Smooth muscle cell (in vitro differentiated cells): ENCODE data around the gene RANGRF. TPM values are rescaled to one million over a fixed set of nuclear protein-coding genes. Genes with fewer than 3 reads are reported as not detected.

ENCODE experiments used
- DNase-seq: peaks from one replicate; lab custom pipeline; 2025; ENCODE audit not compliant: unreplicated experiment; lab: John Stamatoyannopoulos, UW
- H2AFZ ChIP-seq: fragments of 200-600 bp; sonication (generic); 2 replicates; pipeline ENCODE4 v1.6.0; 2016; ENCODE audit warnings: antibody characterized with exemption, low read depth, mild to moderate bottlenecking
- H3F3A ChIP-seq: fragments of 200-600 bp; sonication (generic); 2 replicates; pipeline ENCODE4 v1.6.0; 2017; ENCODE audit warnings: antibody characterized with exemption, low read depth
- H3K27ac ChIP-seq: fragments of 200-600 bp; sonication (generic); 2 replicates; pipeline ENCODE4 v1.5.1; 2016; ENCODE audit warnings: low read depth, mild to moderate bottlenecking
- H3K27me3 ChIP-seq: fragments of 200-600 bp; sonication (generic); 2 replicates; pipeline ENCODE4 v1.6.1; 2016; ENCODE audit warnings: low read depth, mild to moderate bottlenecking
- H3K36me3 ChIP-seq: fragments of 200-600 bp; sonication (generic); 2 replicates; pipeline ENCODE4 v1.5.1; 2016; ENCODE audit warnings: low read depth
- H3K4me1 ChIP-seq: fragments of 200-600 bp; sonication (generic); 2 replicates; pipeline ENCODE4 v1.5.1; 2016; ENCODE audit warnings: low read depth
- H3K4me2 ChIP-seq: fragments of 200-600 bp; sonication (generic); 2 replicates; pipeline ENCODE4 v1.6.0; 2016; ENCODE audit warnings: mild to moderate bottlenecking
- H3K4me3 ChIP-seq: fragments of 200-600 bp; sonication (generic); 2 replicates; pipeline ENCODE4 v1.5.1; 2016; ENCODE audit warnings: mild to moderate bottlenecking
- H3K79me2 ChIP-seq: fragments of 200-600 bp; sonication (generic); 2 replicates; pipeline ENCODE4 v1.6.0; 2016; ENCODE audit warnings: low read depth, mild to moderate bottlenecking
- H3K9ac ChIP-seq: fragments of 200-600 bp; sonication (generic); 2 replicates; pipeline ENCODE4 v1.6.0; 2016; ENCODE audit warnings: low read depth
- H3K9me3 ChIP-seq: fragments of 200-600 bp; sonication (generic); replicated peaks from 2 replicates; pipeline ENCODE4 v1.5.1; 2016; ENCODE audit warnings: low read depth
- H4K20me1 ChIP-seq: fragments of 200-600 bp; sonication (generic); 2 replicates; pipeline ENCODE4 v1.6.0; 2016; ENCODE audit warnings: low read depth
- CTCF ChIP-seq: fragments of 200-600 bp; sonication (generic); IDR thresholded peaks from 2 replicates; pipeline ENCODE4 v1.5.1; 2017; ENCODE audit warnings: borderline replicate concordance, mild to moderate bottlenecking, antibody characterized with exemption; ENCODE audit not compliant: insufficient read depth, poor library complexity, severe bottlenecking
- WGBS: methylation state at CpG from one replicate; pipeline ENCODE4 v1.1.7; 2016; ENCODE audit warnings: low lambda C conversion rate; 5-methylcytosine and 5-hydroxymethylcytosine counted together
- polyA plus RNA-seq: library from polyadenylated mRNA; unstranded; fragments of >200 nt; fragmentation: Nextera tagmentation; extraction: Ambion mirVana; gene quantifications from 2 replicates; pipeline ENCODE4 v1.2.1, GENCODE V29; 2016
- total RNA-seq: library from RNA; depleted of rRNA; stranded (reverse); fragments of >200 nt; gene quantifications from 2 replicates; pipeline ENCODE4 v1.2.3, GENCODE V29; 2014

Gene RANGRF, protein sequence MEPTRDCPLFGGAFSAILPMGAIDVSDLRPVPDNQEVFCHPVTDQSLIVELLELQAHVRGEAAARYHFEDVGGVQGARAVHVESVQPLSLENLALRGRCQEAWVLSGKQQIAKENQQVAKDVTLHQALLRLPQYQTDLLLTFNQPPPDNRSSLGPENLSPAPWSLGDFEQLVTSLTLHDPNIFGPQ
- total RNA-seq (10.1 and 13.4 TPM in 2 replicates), polyA plus RNA-seq (36.0 and 44.9 TPM in 2 replicates)

GRCh38 chr17:8288336-8289102 is at the start of gene RANGRF:
RANGRF (plus strand) TSS chr17:8288670; CDS start chr17:8288789, 119 bp downstream.
- peaks cover 7% of the 10 kb centered on the region for H3K79me2 ChIP-seq
- peak; percentile 67 for DNase-seq
- H3K27me3 ChIP-seq: no peaks in the 10 kb centered on the region
- no peaks in the 10 kb centered on the region for H3K36me3 ChIP-seq
- H3K27ac ChIP-seq: peak within 1 kb of the TSS; percentile 71
- peak within 1 kb of the TSS; percentile 88 for H3K4me3 ChIP-seq
- under 1% methylated on average over 53 of the region's 53 CpGs for WGBS
- H3F3A ChIP-seq: no peaks in the 10 kb centered on the region
- H3K4me1 ChIP-seq: peaks cover 4% of the 10 kb centered on the region
- H4K20me1 ChIP-seq: no peaks in the 10 kb centered on the region
- peak within 1 kb of the TSS; percentile 84 for H3K9ac ChIP-seq
- H3K4me2 ChIP-seq: peak within 1 kb of the TSS; percentile 88
- TF ChIP-seq CTCF: no peak
- H2AFZ ChIP-seq: peak within 1 kb of the TSS; percentile 96
- no peaks in the 10 kb centered on the region for H3K9me3 ChIP-seq

- no peaks in the 10 kb centered on the region for H3K4me1 ChIP-seq
- H3K36me3 ChIP-seq: no peaks in the 10 kb centered on the region
- H3K79me2 ChIP-seq: peaks cover 2% of the 10 kb centered on the region
- no peak overlapping the region for H3K4me3 ChIP-seq
- no peak overlapping the region for H2AFZ ChIP-seq
- H4K20me1 ChIP-seq: no peaks in the 10 kb centered on the region
- no peaks in the 10 kb centered on the region for H3K27me3 ChIP-seq
- no peak for TF ChIP-seq CTCF
- H3K4me2 ChIP-seq: no peak overlapping the region
- 92% methylated on average over 5 of the region's 5 CpGs for WGBS
- no peaks in the 10 kb centered on the region for H3K9me3 ChIP-seq
- no peak overlapping the region for H3K27ac ChIP-seq
- H3F3A ChIP-seq: peaks cover 3% of the 10 kb centered on the region
- no peak overlapping the region for H3K9ac ChIP-seq
- DNase-seq: no peak
These were observed 44.6 kb upstream of the RANGRF start for GRCh38 chr17:8243827-8244226.

- H3K4me1 ChIP-seq: peaks cover 3% of the 10 kb centered on the region
- H3K9ac ChIP-seq: no peak overlapping the region
- no peak overlapping the region for H3K4me2 ChIP-seq
- H4K20me1 ChIP-seq: no peaks in the 10 kb centered on the region
- WGBS: 98% methylated on average over 8 of the region's 8 CpGs
- no peak overlapping the region for H3K4me3 ChIP-seq
- peaks cover 3% of the 10 kb centered on the region for H3F3A ChIP-seq
- TF ChIP-seq CTCF: no peak
- H3K36me3 ChIP-seq: no peaks in the 10 kb centered on the region
- H3K9me3 ChIP-seq: no peaks in the 10 kb centered on the region
- DNase-seq: no peak
- H3K79me2 ChIP-seq: peaks cover 6% of the 10 kb centered on the region
- no peak overlapping the region for H2AFZ ChIP-seq
- H3K27me3 ChIP-seq: no peaks in the 10 kb centered on the region
- no peak overlapping the region for H3K27ac ChIP-seq
These were observed 43.7 kb upstream of the RANGRF start for GRCh38 chr17:8244768-8245167.
